B cell (primary cell): ENCODE results near the gene BMP8A.

Source experiments
- CTCF ChIP-seq: fragments of 200-600 bp; IDR thresholded peaks from one replicate; pipeline ENCODE4 v1.8.0; 2022; ENCODE audit warnings: antibody characterized with exemption, mild to moderate bottlenecking
- EZH2 ChIP-seq: IDR thresholded peaks from 2 replicates; pipeline ENCODE4 v1.6.1; 2012; ENCODE audit warnings: borderline replicate concordance, low read depth, mild to moderate bottlenecking, moderate library complexity, low read length; ENCODE audit not compliant: insufficient read depth, poor library complexity, severe bottlenecking

DNA sequence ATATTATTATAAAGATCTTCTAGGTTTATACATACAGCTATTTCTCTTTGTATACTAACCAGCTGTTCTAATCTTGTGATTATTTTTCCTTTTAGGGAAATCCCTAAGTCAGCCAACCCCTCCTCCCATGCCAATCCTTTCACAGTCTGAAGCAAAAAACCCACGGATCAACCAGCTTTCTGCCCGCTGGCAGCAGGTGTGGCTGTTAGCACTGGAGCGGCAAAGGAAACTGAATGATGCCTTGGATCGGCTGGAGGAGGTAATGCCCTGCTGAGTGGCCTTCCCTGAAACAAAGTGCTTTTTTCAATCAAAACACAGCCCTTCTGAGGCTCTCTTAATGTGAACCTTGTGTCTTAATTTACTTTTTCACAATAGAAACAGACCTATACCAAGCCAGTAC is 32.4 kb upstream of the BMP8A start:
- TF ChIP-seq CTCF (no peak), EZH2 (no peak)
